ENCODE results near the gene RGL1. TPM values are rescaled to one million over a fixed set of nuclear protein-coding genes. Genes with fewer than 3 reads are reported as not detected.

RGL1 gene
- total RNA-seq, 4 donors from 2014 or later, result 9.3 to 36.3 (median 16.3) TPM

DNA sequence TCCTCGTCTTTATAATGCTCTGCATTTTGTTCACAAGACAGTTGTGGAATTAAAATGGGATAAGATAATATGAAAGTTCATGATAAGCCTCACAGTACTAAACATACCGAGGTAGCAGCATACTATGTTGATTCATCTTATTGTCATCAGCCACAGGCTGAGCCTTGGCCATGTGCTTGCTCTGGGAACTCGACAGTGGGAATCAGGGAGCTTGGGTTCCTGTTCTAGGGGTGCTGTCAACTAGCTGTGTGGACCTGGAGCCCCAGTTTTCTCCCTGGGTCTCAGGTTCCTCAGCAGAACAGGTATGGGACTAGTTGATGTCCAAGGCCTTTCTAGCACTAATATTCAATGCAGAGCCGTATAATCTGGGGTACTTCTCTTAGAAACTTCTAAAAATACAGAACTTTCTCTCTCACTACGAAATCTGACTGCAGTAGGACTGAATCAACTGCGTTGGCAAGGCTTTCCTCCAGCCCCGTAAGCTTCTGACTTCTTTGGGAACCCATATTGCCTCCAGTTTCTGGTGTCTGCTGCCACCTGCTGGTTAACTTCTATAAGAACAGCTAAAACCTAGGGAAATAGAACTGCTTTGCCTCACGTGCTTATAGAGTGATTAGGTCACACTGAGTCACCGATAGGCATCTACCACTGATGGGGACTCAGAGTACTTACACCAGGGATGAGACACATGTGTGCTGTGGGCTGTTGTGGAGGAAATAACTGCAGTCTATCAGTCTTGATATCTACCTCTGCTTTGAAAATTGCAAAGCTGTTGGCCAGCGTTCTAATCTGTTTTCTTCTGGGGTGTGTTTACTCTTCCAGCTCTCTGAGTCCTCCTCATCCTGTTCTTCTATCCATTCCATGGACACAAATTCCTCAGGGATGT is 110.9 kb downstream of the RGL1 start:
- intact Hi-C loops (cut with DNase I), result loop anchor here (5.0 kb wide), 1 partner anchor 259 kb away; no protein-coding TSS in a partner anchor
- Histone ChIP-seq H3K36me3 (peaks cover 0 to 2% of the 10 kb centered on the region in 2 donors), H3K27ac (peak overlapping the region in 1 of 3 donors; percentile 5), H3K9me3 (no peaks in the 10 kb centered on the region), H3K4me3 (replicated peaks in 1 of 3) (no peak overlapping the region), H3K27me3 (no peaks in the 10 kb centered on the region), H3K4me1 (no peaks in the 10 kb centered on the region)
- DNase-seq, result peak; percentile 49 to 72
- WGBS, 2 donors, result 24 to 25% methylated on average over 10 of the region's 10 CpGs
- TF ChIP-seq POLR2A (IDR thresholded peaks at IDR 0.05), result no peak
- TF ChIP-seq, protein P1, sequence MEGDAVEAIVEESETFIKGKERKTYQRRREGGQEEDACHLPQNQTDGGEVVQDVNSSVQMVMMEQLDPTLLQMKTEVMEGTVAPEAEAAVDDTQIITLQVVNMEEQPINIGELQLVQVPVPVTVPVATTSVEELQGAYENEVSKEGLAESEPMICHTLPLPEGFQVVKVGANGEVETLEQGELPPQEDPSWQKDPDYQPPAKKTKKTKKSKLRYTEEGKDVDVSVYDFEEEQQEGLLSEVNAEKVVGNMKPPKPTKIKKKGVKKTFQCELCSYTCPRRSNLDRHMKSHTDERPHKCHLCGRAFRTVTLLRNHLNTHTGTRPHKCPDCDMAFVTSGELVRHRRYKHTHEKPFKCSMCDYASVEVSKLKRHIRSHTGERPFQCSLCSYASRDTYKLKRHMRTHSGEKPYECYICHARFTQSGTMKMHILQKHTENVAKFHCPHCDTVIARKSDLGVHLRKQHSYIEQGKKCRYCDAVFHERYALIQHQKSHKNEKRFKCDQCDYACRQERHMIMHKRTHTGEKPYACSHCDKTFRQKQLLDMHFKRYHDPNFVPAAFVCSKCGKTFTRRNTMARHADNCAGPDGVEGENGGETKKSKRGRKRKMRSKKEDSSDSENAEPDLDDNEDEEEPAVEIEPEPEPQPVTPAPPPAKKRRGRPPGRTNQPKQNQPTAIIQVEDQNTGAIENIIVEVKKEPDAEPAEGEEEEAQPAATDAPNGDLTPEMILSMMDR (IDR thresholded peaks at IDR 0.05), result peak; percentile 58 to 88 (median 78)

GRCh38 chr1:183916574-183916973 is 111.7 kb downstream of the RGL1 start:
- Histone ChIP-seq H3K27me3 (no peaks in the 10 kb centered on the region), H3K4me3 (replicated peaks in 1 of 3) (no peak overlapping the region), H3K27ac (no peak overlapping the region), H3K36me3 (peaks cover 0 to 2% of the 10 kb centered on the region in 2 donors), H3K4me1 (no peaks in the 10 kb centered on the region), H3K9me3 (no peaks in the 10 kb centered on the region)
- intact Hi-C loops (cut with DNase I), result loop anchor here (5.0 kb wide), 1 partner anchor 259 kb away; no protein-coding TSS in a partner anchor
- DNase-seq, result no peak
- TF ChIP-seq, protein P1 (IDR thresholded peaks at IDR 0.05), result no peak
- TF ChIP-seq POLR2A (IDR thresholded peaks at IDR 0.05), result no peak
- WGBS, 2 donors, result 93 to 95% methylated on average over 8 of the region's 8 CpGs

DNA sequence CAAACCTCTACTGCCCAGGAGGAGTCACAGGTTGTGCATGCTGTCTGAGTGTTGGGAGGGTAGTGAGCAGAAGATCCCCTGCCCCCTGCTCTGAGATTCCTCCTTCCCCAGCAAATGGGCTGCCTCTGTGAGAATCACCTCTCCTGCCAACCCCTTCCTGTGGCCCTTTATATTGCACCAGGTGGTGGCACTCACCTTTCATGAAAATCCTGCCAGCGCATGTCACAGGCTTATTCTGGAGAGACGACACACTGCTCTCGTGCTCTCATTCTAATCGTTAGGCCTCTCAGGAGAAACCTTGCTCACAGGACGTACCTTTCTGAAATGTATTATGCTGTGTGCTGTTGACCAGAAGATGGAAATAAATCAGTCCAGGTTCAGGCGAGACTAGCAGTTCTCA is 113.7 kb downstream of the RGL1 start:
- 38 to 71% methylated on average over 6 of the region's 6 CpGs for WGBS, 2 donors
- peak; percentile 48 to 57 for DNase-seq
- no peaks in the 10 kb centered on the region for H3K4me1 ChIP-seq
- H3K27ac ChIP-seq, result no peak overlapping the region
- no peak overlapping the region for H3K4me3 ChIP-seq (replicated peaks in 1 of 3)
- H3K9me3 ChIP-seq, result no peaks in the 10 kb centered on the region
- intact Hi-C loops (cut with DNase I), result loop anchor here (5.0 kb wide), 1 partner anchor 261 kb away; no protein-coding TSS in a partner anchor
- TF ChIP-seq, protein P1 (IDR thresholded peaks at IDR 0.05), result peak in 4 of 6 experiments; percentile 27 to 42 (median 32)
- TF ChIP-seq POLR2A (IDR thresholded peaks at IDR 0.05), result no peak
- peaks cover 0 to 2% of the 10 kb centered on the region in 2 donors for H3K36me3 ChIP-seq
- no peaks in the 10 kb centered on the region for H3K27me3 ChIP-seq

DNA sequence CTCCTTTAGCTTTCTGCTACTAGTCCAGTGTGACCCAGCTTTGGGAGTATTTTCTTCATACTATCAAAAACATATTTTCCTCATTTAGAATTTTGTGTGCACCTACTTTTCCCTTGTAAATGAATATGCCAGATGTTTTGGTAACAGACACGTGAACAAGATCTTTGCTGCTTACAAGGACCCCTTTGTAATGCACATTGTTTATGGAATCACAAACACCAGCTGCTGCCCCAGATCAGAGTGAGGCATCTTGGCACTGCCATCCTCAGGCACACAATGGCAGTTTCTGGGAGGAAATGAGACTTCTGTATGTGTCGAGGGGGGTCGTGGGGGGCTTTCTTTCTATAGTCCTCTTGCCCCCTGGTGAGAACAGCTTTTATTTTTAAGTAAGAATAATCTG is 115.7 kb downstream of the RGL1 start:
- intact Hi-C loops (cut with DNase I), result no loop called here
- Histone ChIP-seq H3K4me1 (no peaks in the 10 kb centered on the region), H3K9me3 (no peaks in the 10 kb centered on the region), H3K4me3 (replicated peaks in 1 of 3) (no peak overlapping the region), H3K36me3 (peaks cover 0 to 2% of the 10 kb centered on the region in 2 donors), H3K27me3 (no peaks in the 10 kb centered on the region), H3K27ac (no peak overlapping the region)
- no peak for TF ChIP-seq POLR2A (IDR thresholded peaks at IDR 0.05)
- TF ChIP-seq, protein P1 (IDR thresholded peaks at IDR 0.05), result no peak
- DNase-seq, result no peak
- WGBS, 2 donors, result 84 to 88% methylated on average over 3 of the region's 3 CpGs

DNA sequence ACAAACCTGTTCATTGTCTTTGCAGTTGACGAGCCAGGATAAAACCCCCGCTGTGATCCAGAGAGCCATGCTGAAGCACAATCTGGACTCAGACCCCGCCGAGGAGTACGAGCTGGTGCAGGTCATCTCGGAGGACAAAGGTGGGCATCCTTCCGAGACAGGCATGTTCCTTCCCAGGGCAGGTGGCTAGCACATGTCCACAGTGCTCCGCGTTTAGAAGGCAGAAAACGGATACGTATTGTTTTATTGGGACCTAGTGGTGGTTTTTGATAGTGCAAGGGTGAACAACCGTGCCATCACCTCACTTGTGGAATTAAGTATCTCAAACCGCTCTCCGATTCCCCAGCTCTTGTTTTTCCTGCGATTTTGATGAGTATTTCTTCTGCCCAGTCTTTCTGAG is 117.3 kb downstream of the RGL1 start:
- no peaks in the 10 kb centered on the region for H3K36me3 ChIP-seq

More for the DNA sequence above, 117.3 kb downstream of the RGL1 start:
- no peak for TF ChIP-seq POLR2A (IDR thresholded peaks at IDR 0.05)
- TF ChIP-seq, protein P1 (IDR thresholded peaks at IDR 0.05), result no peak
- no peaks in the 10 kb centered on the region for H3K27me3 ChIP-seq
- H3K4me3 ChIP-seq (replicated peaks in 1 of 3), result no peak overlapping the region
- H3K9me3 ChIP-seq, result no peaks in the 10 kb centered on the region
- H3K27ac ChIP-seq, result no peak overlapping the region
- no peak for DNase-seq
- no peaks in the 10 kb centered on the region for H3K4me1 ChIP-seq
- whole genome bisulfite sequencing, 2 donors, result 90 to 92% methylated on average over 15 of the region's 15 CpGs
- intact Hi-C loops (cut with DNase I), result no loop called here
